ENCODE results near the gene GTF3A.

Gene GTF3A

DNA sequence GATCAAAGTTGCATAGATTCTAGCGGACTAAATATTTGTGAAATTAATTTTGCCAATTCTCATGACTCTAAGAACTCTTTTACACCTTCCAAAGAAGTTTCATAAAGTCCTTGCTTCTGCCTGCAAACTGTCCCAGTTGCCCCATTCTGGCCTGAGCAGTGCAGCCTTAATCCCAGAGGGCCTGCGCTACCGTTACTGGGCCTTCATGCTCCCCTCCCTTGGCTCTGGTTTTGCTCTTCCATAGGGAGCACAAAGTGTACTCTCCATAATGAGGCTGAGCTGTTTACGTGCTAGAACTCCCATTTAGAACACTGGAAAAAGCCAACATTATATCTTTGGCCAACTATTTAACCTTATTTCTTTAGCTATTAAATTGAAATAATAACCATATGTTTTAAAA lies 23.9 kb downstream of the GTF3A start:
- no peak for DNase-seq (ENCODE audit: low spot score)

- DNase-seq (ENCODE audit: low spot score) = no peak
Observed at GRCh38 chr13:27449081-27449603, 24.7 kb downstream of the GTF3A start.

- DNase-seq (ENCODE audit: low spot score) = peak; percentile 97
Observed at GRCh38 chr13:27449936-27450828, 25.8 kb downstream of the GTF3A start, which contains the start of gene MTIF3. Gene MTIF3, minus strand, starts transcription at chr13:27450564. Its CDS starts 10,116 bp downstream, at chr13:27440448.

DNA sequence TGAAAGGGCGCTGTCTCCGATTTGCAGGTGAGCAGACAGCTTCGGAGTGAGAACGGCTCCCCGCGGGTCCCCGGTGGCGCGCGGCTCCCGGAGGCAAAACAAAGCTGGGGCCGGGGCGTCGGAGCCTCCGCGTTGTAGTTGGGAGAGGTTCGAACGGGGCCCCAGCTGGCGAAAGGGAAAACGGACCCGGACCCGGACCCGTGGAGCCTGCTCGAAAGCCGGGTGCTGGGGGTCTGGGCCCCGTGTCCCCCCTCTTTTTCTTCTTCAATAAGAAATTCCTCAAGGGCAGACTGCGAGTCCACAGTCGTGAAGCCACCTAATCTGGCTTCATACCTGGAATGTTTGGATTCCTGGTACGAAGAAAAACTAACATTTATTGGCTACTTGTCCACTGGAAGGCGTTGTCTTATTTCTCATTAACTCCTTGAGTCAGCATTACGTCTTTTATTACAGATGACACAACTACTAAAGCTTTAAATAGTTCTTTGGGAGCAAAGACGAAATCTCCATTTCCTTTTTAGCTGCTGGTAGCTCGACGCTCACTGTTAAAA lies 26.6 kb downstream of the GTF3A start:
- DNase-seq (ENCODE audit: low spot score) = no peak

GRCh38 chr13:27455331-27455855 lies 31.0 kb downstream of the GTF3A start:
- DNase-seq (ENCODE audit: low spot score) = no peak

DNA sequence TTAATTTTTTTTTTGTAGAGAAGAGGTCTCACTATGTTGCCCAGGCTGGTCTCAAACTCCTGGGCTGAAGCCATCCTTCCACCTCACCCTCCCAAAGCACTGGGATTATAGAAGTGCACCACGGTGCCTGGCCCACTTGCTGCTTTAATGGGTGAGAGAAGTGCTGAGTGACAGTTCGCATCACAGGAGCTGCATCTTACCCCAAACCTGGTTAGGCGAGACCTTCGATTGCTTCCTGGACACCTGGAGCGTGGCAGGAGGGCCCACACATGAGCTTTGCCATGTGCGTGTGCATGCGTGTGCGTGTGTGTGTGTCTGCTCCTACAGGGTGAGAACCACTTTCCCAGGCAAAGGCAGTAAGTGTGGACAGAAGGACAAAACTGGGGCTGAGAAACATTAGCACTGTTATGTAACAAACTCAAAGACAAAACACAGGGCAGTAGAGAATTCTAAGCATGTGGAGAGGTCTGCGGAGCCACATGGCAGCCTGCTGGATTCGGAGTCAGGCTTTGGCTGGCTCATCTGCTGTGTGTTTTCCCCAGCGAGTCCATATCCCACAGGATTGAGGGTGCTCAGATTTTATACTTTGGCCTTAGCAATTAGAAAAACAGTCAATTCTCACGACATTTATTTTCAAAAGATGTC lies 37.6 kb downstream of the GTF3A start:
- DNase-seq (ENCODE audit: low spot score) = no peak

DNA sequence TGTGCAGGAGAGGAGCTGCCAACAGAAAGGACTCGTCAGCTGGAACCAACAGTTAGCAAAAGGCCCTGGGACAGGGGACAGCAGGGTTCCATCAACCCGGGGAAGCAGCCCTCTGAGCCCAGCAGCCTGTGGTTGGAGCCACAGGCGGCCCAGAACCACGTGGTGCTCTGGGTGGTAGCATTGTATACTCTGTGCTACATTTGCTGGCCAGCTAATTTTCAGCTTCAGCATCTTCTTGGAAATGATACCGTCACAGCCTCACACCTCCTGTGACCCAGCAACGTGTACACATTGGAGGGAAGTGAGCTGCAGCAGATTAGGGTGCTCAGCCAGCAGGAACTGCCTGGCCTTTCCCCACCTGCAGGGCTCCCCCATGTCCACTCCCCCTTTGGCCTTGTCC lies 39.1 kb downstream of the GTF3A start:
- no peak for DNase-seq (ENCODE audit: low spot score)

DNA sequence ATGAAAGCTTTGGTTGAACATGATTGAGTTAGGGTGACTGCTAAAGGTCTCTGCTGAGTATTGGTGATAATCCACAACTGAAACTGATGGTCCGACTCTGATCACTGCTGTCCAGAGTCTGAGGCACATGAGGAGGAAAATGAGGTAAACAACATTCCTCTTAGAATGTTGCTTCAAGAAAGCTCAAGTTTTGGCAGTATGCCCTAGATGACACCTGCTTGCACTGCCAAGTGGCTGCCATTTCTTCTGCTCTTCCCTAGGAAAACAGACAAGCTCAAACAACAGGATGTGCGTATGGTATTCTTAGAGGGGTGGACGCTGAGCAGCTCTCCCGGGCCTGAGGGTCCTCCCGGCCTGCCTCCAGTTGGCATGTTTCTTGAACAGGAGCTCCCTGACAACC lies 41.2 kb downstream of the GTF3A start:
- no peak for DNase-seq (ENCODE audit: low spot score)

DNA sequence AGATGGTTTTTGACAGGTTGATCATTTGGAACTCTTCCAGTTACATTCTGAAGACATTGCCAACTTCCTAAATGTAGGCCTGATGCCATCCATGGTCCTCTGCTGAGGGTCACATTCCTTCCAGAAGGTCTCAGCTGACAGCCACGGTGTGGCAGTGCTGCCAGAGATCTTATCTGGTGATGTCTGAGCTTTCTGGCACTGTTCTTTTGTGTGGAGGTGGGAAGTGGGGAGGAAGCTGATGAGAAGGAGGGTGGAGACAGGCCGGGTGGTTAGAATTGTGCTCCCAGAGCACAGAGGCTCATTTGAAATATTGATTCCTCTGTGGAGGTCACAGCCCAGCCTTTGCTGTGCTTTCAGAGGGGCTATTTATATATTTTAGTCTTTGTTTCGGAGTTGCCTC lies 42.1 kb downstream of the GTF3A start:
- DNase-seq (ENCODE audit: low spot score) = no peak

DNA sequence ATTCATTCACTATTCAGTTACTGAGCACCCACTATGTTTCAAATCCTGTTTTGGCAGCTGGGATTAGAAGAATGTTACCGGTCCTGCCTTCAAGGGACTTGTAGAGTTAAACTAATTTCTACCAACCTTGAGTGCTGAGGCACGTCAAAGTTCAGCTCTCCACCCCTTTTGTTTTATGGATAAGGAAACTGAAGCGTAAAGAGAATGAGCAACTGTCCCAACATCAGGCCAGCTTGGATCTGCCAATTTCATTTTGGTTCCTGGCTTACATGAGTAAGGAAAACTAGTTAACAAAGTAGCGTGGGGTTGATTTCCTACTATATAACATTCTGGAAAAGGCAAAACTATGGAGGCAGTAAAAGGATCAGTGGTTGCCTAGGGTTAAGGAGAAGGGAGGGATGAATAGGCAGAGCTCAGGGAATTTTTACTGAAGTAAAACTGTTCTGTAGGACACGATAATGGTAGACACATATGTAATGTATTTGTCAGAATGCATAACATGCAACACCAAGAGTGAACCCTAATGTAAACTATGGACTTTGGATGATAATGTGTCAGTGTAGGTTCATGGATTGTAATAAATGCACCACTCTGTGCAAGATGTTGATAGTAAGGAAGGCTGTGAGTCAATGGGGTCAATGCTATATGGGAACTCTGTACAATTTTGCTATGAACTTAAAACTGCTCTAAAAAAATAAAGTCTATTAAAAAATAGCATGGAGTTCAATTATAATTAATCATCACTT lies 45.8 kb downstream of the GTF3A start:
- no peak for DNase-seq (ENCODE audit: low spot score)

- no peak for DNase-seq (ENCODE audit: low spot score)
Observed at GRCh38 chr13:27472441-27472840, 48.0 kb downstream of the GTF3A start.

- DNase-seq (ENCODE audit: low spot score) = no peak
Observed at GRCh38 chr13:27472941-27473340, 48.5 kb downstream of the GTF3A start.

GRCh38 chr13:27474751-27475268 lies 50.4 kb downstream of the GTF3A start:
- no peak for DNase-seq (ENCODE audit: low spot score)

GRCh38 chr13:27476943-27477703 lies 52.7 kb downstream of the GTF3A start:
- DNase-seq (ENCODE audit: low spot score) = peak; percentile 11

DNA sequence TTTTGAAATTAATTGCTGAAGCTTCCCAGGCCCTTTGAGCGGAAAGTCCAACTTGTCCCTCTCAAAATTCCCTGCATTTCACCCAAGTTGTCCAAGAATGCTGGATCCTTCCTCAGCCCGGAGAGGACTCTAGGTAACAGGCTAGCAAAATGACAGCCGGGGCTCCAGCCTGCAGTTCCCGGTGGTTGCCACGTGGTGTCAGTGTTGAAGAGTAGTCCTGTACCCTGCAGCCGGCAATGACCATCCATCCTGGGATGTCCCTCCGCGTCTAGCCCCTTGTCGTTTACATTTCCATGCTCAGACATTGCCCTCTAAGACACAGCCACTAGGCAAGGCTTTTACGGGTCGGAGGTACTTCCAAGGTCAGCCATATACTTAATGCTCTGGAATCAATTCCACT lies 57.3 kb downstream of the GTF3A start:
- DNase-seq (ENCODE audit: low spot score) = no peak

DNA sequence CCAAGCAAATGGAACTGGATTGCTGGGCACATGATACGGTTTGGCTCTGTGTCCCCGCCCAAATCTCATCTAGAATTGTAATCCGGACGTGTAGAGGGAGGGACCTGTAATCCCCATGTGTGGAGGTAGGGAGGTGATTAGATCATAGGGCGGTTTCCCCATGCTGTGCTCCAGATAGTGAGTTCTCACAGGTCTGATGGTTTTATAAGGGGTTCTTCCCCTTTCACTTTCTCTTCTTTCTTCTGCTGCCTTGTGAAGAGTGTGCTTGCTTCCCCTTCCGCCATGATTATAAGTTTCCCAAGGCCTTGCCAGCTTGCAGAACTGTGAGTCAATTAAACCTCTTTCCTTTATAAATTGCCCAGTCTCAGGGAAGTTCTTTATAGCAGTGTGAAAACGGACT lies 58.6 kb downstream of the GTF3A start:
- no peak for DNase-seq (ENCODE audit: low spot score)

DNA sequence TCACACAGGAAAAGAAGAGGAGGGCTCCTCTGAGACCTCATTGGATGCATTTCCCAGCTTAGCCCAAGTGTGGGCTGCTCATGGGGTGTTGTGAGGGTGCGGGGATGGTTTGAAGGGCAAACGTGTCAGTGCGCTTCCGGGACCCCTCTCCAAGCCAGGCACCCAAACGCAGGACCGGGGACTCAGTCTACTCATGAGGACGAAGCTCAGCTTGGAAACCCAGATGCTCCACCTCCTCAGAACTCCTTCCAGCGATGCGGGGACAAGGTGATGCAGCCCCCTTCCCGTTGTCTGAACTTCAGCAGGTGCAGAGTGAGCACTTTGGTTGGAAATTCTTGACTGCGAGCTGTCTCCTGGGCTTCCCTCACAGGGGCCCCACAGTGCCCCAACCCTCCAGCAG lies 59.0 kb downstream of the GTF3A start:
- no peak for DNase-seq (ENCODE audit: low spot score)

Data from CD4-positive, alpha-beta T cell treated with Interleukin-6 at 100 ng/mL for 8 hours (primary cell).